Brain pericyte (primary cell): ENCODE data around the gene TPCN1.
"Not testable (repeated sequence)": the region's sequence is repeated elsewhere in the genome, so short reads cannot be mapped to it uniquely, and the experiment has no call there.

Experiments
- DNase-seq: peaks from one replicate; pipeline ENCODE4 v3.0.0-alpha.2; 2012; ENCODE audit warnings: low read depth, low spot score

TPCN1 gene

GRCh38 chr12:113196990-113197389 is 24.3 kb upstream of the TPCN1 start:
- DNase-seq: no peak

- no peak for DNase-seq
Measured at GRCh38 chr12:113197518-113198077, 23.7 kb upstream of the TPCN1 start.

GRCh38 chr12:113198296-113198695 is 23.0 kb upstream of the TPCN1 start:
- no peak for DNase-seq

- DNase-seq: no peak
Measured at GRCh38 chr12:113200021-113200797, 21.1 kb upstream of the TPCN1 start.

- DNase-seq: no peak
Measured at GRCh38 chr12:113201187-113202177, 19.8 kb upstream of the TPCN1 start.

GRCh38 chr12:113202300-113203075 is 18.8 kb upstream of the TPCN1 start:
- DNase-seq: no peak

GRCh38 chr12:113203852-113204760 is 17.2 kb upstream of the TPCN1 start:
- no peak for DNase-seq

GRCh38 chr12:113204804-113205203 is 16.5 kb upstream of the TPCN1 start:
- no peak for DNase-seq

GRCh38 chr12:113206802-113207201 is 14.5 kb upstream of the TPCN1 start:
- not testable (repeated sequence) for DNase-seq

- DNase-seq: no peak
Measured at GRCh38 chr12:113207613-113208040, 13.6 kb upstream of the TPCN1 start.

- no peak for DNase-seq
Measured at GRCh38 chr12:113208041-113208934, 13.0 kb upstream of the TPCN1 start.

GRCh38 chr12:113211160-113211559 is 10.1 kb upstream of the TPCN1 start:
- no peak for DNase-seq

GRCh38 chr12:113214895-113215400 is 6.3 kb upstream of the TPCN1 start:
- DNase-seq: no peak

GRCh38 chr12:113216027-113216426 is 5.2 kb upstream of the TPCN1 start:
- no peak for DNase-seq

- no peak for DNase-seq
Measured at GRCh38 chr12:113220593-113221180, 577 bp upstream of the TPCN1 start.

GRCh38 chr12:113221997-113222729 is 899 bp downstream of the TPCN1 start:
- no peak for DNase-seq

GRCh38 chr12:113222730-113223531 is 1.7 kb downstream of the TPCN1 start:
- peak; percentile 97 for DNase-seq
